Measurements from ENCODE around the gene FAM135A. TPM values are rescaled to one million over a fixed set of nuclear protein-coding genes. Genes with fewer than 3 reads are reported as not detected.

FAM135A gene
- total RNA-seq, 1 donor from 2014 or later: 9.9 TPM

DNA sequence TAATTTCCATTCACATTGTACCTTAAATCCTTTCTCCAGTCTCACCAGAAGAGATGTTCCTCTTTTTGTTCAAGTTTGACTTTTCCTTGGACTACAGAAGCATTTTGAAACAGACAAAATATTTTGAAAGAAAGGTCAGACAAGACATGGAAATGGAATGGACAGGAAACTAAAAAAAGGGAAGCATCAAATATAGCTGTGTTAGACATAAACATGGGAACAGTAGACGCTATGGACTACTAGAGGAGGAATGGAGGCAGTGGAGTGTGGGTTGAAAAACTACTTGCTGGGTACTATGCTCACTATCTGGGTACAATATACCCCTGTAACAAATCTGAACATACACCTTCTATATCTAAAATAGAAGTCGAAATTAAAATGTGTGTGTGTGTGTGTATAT is 4.1 kb upstream of the FAM135A start:
- peaks cover 9% of the 10 kb centered on the region for H3K4me1 Mint-ChIP-seq (ENCODE audit: low read depth)

DNA sequence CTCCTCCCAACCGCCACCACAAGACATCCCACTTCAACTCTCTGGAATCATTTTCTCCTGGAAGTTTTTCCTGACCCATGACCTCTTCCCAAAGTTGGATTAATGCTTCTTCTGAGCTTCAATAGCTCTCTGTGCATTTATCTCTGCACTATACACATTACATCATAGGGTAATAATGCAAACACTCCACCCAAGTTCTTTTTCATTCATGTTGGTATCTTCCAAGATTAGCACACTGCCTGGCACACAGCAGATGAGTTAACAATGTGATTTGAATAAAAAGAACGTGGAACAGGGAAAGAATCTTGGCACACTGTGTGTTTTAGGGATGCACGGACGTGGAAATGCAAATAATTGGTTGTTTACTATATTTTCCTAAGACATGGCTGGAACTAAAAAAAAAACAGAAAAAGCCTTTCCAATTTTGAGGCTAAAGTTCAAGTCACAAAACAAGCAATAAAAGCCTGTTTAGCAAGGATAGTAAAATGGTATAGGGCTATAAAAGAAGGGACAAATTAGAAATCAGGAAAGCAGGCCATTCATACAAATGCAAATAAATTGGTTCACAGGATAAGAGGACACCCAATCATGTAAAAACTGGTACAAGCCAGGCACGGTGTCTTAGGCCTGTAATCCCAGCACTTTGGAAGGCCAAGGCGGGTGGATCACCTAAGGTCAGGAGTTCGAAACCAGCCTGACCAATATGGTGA is 1.6 kb upstream of the FAM135A start:
- no peak for DNase-seq (ENCODE audit: low spot score)
- Mint-ChIP-seq H3K27me3 (ENCODE audit: insufficient read depth) (peaks cover 17% of the 10 kb centered on the region), H3K27ac (no peak overlapping the region), H3K36me3 (ENCODE audit: low read depth) (peaks cover 5% of the 10 kb centered on the region), H3K4me1 (ENCODE audit: low read depth) (peaks cover 25% of the 10 kb centered on the region), H3K9me3 (no peaks in the 10 kb centered on the region), H3K4me3 (peak overlapping the region; percentile 88)
- intact Hi-C loops (cut with micrococcal nuclease): loop anchor here (2.0 kb wide), 1 partner anchor 43 kb away; no protein-coding TSS in a partner anchor

More for the DNA sequence above, 4.1 kb upstream of the FAM135A start:
- no peaks in the 10 kb centered on the region for H3K9me3 Mint-ChIP-seq
- peaks cover 21% of the 10 kb centered on the region for H3K27me3 Mint-ChIP-seq (ENCODE audit: insufficient read depth)
- H3K27ac Mint-ChIP-seq: no peak overlapping the region
- H3K36me3 Mint-ChIP-seq (ENCODE audit: low read depth): peaks cover 3% of the 10 kb centered on the region
- DNase-seq (ENCODE audit: low spot score): no peak
- intact Hi-C loops (cut with micrococcal nuclease): no loop called here
- H3K4me3 Mint-ChIP-seq: no peak overlapping the region

DNA sequence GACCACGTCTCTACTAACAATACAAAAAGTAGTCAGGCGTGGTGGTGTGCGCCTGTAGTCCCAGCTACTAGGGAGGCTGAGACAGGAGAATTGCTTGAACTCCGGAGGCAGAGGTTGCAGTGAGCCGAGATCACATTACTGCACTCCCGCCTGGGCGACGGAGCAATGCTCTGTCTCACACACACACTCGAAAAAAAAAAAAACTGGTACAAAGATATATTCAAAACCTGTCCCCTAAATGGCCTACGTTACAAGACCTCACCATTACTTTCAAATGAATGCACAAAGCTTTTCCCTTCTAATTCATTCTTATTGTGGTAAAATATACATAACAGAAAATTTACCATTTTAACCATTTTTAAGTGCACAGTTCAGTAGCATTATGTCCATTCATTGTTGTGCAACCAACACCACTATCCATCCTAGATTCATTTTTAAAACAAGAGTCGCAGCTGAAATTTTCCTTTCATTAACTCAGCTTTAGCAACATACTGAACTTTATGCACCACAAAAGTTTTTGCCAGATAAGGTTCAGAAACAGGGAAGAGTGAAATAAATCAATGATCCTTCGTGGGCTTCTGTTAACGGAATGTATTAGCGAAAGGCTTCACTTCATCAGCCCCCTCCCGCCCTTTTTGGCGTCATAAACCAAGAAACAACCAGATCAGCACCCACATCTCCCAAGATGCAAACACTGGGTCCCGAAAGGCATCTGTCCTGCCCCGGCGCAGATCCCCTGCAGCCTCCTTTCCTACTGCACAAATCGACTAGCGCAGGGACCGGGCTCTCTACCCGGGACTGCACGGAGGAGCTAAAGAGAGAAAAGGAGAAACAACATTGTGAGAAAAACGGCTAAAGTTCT is 825 bp upstream of the FAM135A start:
- H3K4me3 Mint-ChIP-seq: peak overlapping the region; percentile 88
- intact Hi-C loops (cut with micrococcal nuclease): loop anchor here (1.0 to 2.0 kb wide), 6 partner anchors 44 to 876 kb away; partner anchors contain the start of genes OGFRL1, SDHAF4 and SMAP1

GRCh38 chr6:70413992-70414494 is 735 bp downstream of the FAM135A start:
- Mint-ChIP-seq H3K27me3 (ENCODE audit: insufficient read depth) (peaks cover 7% of the 10 kb centered on the region), H3K27ac (peak overlapping the region; percentile 92), H3K36me3 (ENCODE audit: low read depth) (peaks cover 5% of the 10 kb centered on the region), H3K4me3 (peak overlapping the region; percentile 98), H3K4me1 (ENCODE audit: low read depth) (peaks cover 25% of the 10 kb centered on the region), H3K9me3 (no peaks in the 10 kb centered on the region)
- intact Hi-C loops (cut with micrococcal nuclease): loop anchor here (1.0 to 2.0 kb wide), 8 partner anchors 45 to 874 kb away; partner anchors contain the start of genes LMBRD1, OGFRL1, SDHAF4 and SMAP1
- DNase-seq (ENCODE audit: low spot score): no peak

More for the DNA sequence above, 825 bp upstream of the FAM135A start:
- no peaks in the 10 kb centered on the region for H3K9me3 Mint-ChIP-seq
- peak overlapping the region; percentile 83 for H3K27ac Mint-ChIP-seq
- peaks cover 5% of the 10 kb centered on the region for H3K36me3 Mint-ChIP-seq (ENCODE audit: low read depth)
- H3K4me1 Mint-ChIP-seq (ENCODE audit: low read depth): peaks cover 25% of the 10 kb centered on the region
- peaks cover 10% of the 10 kb centered on the region for H3K27me3 Mint-ChIP-seq (ENCODE audit: insufficient read depth)
- DNase-seq (ENCODE audit: low spot score): no peak

- Mint-ChIP-seq H3K9me3 (no peaks in the 10 kb centered on the region), H3K27me3 (ENCODE audit: insufficient read depth) (peaks cover 6% of the 10 kb centered on the region), H3K36me3 (ENCODE audit: low read depth) (peaks cover 8% of the 10 kb centered on the region), H3K27ac (peak overlapping the region; percentile 92), H3K4me1 (ENCODE audit: low read depth) (peaks cover 25% of the 10 kb centered on the region), H3K4me3 (peak overlapping the region; percentile 98)
- intact Hi-C loops (cut with micrococcal nuclease): loop anchor here (1.0 to 2.0 kb wide), 2 partner anchors 271 to 618 kb away; partner anchors contain the start of gene LMBRD1
- DNase-seq (ENCODE audit: low spot score): no peak
These were observed 1.5 kb downstream of the FAM135A start for GRCh38 chr6:70414813-70415212.

DNA sequence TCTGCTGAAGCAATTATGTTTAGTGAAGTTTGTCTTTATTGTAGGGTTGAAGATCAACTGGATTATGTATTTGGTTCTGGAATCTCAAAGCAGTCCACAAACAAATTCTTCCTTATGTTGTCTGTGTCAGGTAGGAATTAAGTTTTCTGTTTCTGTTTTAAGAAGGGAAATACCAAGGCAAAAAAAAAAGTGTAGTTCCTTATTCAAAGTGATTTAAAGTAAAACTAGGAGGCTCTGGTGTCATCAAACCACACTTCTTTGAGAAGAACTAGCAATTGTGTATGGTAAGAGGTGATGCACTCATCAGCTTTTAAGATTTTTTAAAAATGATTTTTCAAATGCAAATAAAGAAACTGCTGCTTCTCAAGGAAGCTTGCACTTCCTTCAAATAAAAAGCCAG is 1.9 kb downstream of the FAM135A start:
- H3K36me3 Mint-ChIP-seq (ENCODE audit: low read depth): peaks cover 8% of the 10 kb centered on the region
- H3K27ac Mint-ChIP-seq: no peak overlapping the region
- DNase-seq (ENCODE audit: low spot score): no peak
- no peaks in the 10 kb centered on the region for H3K9me3 Mint-ChIP-seq
- H3K4me3 Mint-ChIP-seq: peak overlapping the region; percentile 73
- peaks cover 2% of the 10 kb centered on the region for H3K27me3 Mint-ChIP-seq (ENCODE audit: insufficient read depth)
- peaks cover 25% of the 10 kb centered on the region for H3K4me1 Mint-ChIP-seq (ENCODE audit: low read depth)
- intact Hi-C loops (cut with micrococcal nuclease): loop anchor here (2.0 kb wide), 1 partner anchor 618 kb away; the partner anchor contains the start of gene LMBRD1

- H3K36me3 Mint-ChIP-seq (ENCODE audit: low read depth): peaks cover 8% of the 10 kb centered on the region
- DNase-seq (ENCODE audit: low spot score): no peak
- H3K4me3 Mint-ChIP-seq: no peak overlapping the region
- H3K27me3 Mint-ChIP-seq (ENCODE audit: insufficient read depth): no peaks in the 10 kb centered on the region
- no peak overlapping the region for H3K27ac Mint-ChIP-seq
- no peaks in the 10 kb centered on the region for H3K9me3 Mint-ChIP-seq
- peaks cover 25% of the 10 kb centered on the region for H3K4me1 Mint-ChIP-seq (ENCODE audit: low read depth)
- intact Hi-C loops (cut with micrococcal nuclease): loop anchor here (2.0 kb wide), 1 partner anchor 619 kb away; the partner anchor contains the start of gene LMBRD1
These were observed 2.4 kb downstream of the FAM135A start for GRCh38 chr6:70415660-70416059.

GRCh38 chr6:70421509-70421908 is 8.2 kb downstream of the FAM135A start:
- Mint-ChIP-seq H3K36me3 (ENCODE audit: low read depth) (peaks cover 6% of the 10 kb centered on the region), H3K27ac (no peak overlapping the region), H3K4me1 (ENCODE audit: low read depth) (peaks cover 5% of the 10 kb centered on the region), H3K9me3 (no peaks in the 10 kb centered on the region), H3K4me3 (no peak overlapping the region), H3K27me3 (ENCODE audit: insufficient read depth) (no peaks in the 10 kb centered on the region)
- intact Hi-C loops (cut with micrococcal nuclease): no loop called here
- no peak for DNase-seq (ENCODE audit: low spot score)

DNA sequence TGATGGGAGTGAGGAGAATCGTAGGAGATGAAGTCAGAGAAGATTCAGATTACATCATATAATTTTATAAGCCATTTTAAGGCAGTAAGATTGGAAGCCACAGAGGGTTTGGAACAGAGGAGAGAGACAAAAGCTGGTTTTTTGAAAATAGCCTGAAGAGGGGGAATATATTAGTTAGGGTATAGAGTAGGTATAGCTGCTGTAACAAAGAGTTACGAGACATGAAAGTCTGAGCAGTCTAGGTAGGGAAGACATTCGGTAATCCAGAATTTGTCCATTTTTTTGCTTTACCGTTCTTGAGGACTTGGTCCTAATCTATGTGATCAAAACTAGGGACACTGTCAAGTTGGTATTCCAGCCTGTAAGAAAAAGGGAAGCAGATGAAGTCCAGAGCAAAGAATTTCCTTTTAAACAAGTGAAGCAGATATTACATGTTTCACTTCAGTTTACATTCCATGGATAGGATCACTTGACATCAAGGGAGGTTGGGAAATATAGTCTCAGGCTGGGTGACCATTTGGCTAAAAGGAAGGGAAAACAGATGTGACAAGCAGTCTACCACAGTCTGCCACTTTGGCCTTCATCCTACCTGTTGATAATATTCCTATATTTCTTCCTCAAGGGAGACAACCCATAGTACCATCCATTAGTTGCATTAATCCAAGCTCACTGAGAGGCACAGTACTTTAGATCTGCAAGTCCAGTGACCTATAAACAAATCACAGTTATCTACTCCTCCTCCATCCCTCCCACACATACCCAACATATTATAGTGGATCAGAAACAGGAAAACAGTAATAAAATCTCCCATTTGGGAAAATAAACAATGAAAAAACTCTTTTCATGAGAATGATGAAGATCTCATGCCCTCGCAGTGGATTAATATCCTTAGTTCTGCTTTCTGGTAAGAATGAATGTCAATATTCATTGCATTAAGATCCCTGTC is 10.2 kb downstream of the FAM135A start:
- peaks cover 5% of the 10 kb centered on the region for H3K4me1 Mint-ChIP-seq (ENCODE audit: low read depth)
- H3K36me3 Mint-ChIP-seq (ENCODE audit: low read depth): peaks cover 6% of the 10 kb centered on the region
- H3K27me3 Mint-ChIP-seq (ENCODE audit: insufficient read depth): no peaks in the 10 kb centered on the region
- H3K27ac Mint-ChIP-seq: no peak overlapping the region
- H3K4me3 Mint-ChIP-seq: no peak overlapping the region
- no peak for DNase-seq (ENCODE audit: low spot score)
- H3K9me3 Mint-ChIP-seq: no peaks in the 10 kb centered on the region
- intact Hi-C loops (cut with micrococcal nuclease): no loop called here

GRCh38 chr6:70424291-70424690 is 11.0 kb downstream of the FAM135A start:
- Mint-ChIP-seq H3K4me3 (no peak overlapping the region), H3K27ac (no peak overlapping the region), H3K4me1 (ENCODE audit: low read depth) (peaks cover 5% of the 10 kb centered on the region), H3K27me3 (ENCODE audit: insufficient read depth) (no peaks in the 10 kb centered on the region), H3K9me3 (no peaks in the 10 kb centered on the region), H3K36me3 (ENCODE audit: low read depth) (peaks cover 10% of the 10 kb centered on the region)
- DNase-seq (ENCODE audit: low spot score): no peak
- intact Hi-C loops (cut with micrococcal nuclease): no loop called here

DNA sequence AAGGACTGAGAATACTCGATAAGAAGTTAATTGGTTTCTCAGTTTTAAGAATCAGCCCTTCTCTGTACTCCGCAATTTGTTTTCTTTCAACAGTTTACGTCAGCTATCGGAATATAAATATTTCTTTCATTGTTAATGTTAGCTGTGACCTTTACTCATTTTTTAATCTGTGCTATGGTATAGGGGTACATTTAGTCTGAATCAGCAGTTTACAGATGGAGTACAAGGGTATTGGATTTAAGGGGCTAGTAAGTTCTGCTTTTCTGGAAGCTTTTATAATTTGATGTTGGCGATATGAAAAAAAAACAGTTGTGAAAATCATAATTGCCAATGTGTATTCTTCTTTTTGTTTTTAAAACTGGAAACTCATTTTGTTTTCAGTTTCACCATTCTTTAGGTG is 23.0 kb downstream of the FAM135A start:
- Mint-ChIP-seq H3K4me3 (no peak overlapping the region), H3K27ac (no peak overlapping the region), H3K9me3 (no peaks in the 10 kb centered on the region), H3K36me3 (ENCODE audit: low read depth) (peaks cover 1% of the 10 kb centered on the region), H3K4me1 (ENCODE audit: low read depth) (no peaks in the 10 kb centered on the region), H3K27me3 (ENCODE audit: insufficient read depth) (no peaks in the 10 kb centered on the region)
- no peak for DNase-seq (ENCODE audit: low spot score)
- intact Hi-C loops (cut with micrococcal nuclease): no loop called here

DNA sequence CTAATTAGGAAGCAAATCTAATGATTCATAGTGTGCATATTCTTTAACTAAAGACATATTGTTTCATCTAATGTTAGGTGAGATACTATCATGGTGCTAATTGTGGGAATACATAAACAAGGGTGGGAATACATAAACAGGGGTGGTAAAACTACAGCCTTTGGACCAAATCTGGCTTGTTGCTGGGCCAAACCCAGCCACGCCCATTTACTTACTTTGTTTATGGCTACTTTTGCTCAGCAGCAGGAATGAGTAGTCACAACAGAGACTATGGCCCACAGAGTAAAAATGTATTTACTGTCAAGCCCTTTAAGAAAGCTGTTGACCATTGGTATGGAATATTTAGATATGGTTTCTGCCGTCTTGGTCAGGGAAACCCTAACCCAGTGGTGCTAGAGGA is 31.7 kb downstream of the FAM135A start:
- H3K9me3 Mint-ChIP-seq: peaks cover 7% of the 10 kb centered on the region
- intact Hi-C loops (cut with micrococcal nuclease): no loop called here
- H3K4me1 Mint-ChIP-seq (ENCODE audit: low read depth): no peaks in the 10 kb centered on the region
- H3K27ac Mint-ChIP-seq: no peak overlapping the region
- no peak overlapping the region for H3K4me3 Mint-ChIP-seq
- DNase-seq (ENCODE audit: low spot score): no peak
- H3K27me3 Mint-ChIP-seq (ENCODE audit: insufficient read depth): no peaks in the 10 kb centered on the region
- peaks cover 8% of the 10 kb centered on the region for H3K36me3 Mint-ChIP-seq (ENCODE audit: low read depth)
